Loucy (cell line): ENCODE measurements around the gene DYRK1B.

ENCODE experiments used
- EZH2phosphoT487 ChIP-seq: fragments of 200-600 bp; IDR thresholded peaks from 2 replicates; pipeline ENCODE4 v1.6.1; 2018; ENCODE audit warnings: antibody characterized with exemption, mild to moderate bottlenecking, moderate library complexity, borderline replicate concordance
- TF ChIP-seq, protein P1 (sequence below): fragments of 200-600 bp; sonication (generic); conservative IDR thresholded peaks from 2 replicates; pipeline ENCODE4 v1.5.1; 2014; ENCODE audit warnings: mild to moderate bottlenecking, antibody characterized with exemption, low read length

DNA sequence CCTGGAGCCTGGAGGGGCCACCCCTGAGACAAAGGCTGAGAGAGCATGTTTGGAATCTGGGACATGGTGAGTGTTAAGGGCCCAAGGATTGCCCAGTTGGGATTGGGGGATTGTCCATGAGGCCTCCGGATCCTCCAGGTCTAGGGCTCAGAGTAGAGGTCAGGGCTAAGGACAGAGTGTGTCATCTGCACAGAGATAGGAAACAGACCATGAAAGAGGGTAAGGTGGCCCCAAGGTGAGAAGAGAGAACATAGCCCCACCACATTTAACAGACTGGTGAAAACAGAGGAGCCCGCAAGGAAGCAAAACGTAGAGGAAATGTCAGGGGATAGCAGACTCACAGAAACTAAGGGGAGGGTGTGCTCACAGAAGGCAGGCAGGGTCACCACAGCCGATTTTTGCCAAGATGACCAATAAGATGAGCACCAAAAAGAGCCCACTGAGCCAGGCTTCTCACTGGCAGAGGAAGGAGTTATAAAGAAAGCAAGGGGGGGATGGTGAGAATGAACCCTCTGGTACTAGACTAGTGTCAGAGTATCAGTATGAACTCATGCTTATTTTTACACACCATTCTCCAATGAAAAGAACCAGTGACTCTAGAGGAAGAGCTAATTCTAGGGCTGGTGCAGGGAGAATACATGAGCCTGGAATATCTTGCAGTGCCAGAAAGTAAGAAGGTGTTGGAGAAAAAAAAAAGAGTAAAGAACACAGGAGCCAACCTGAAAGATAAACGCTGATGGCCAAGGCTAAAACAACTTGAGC, 17.5 kb downstream of the DYRK1B start:
- TF ChIP-seq, protein P1, sequence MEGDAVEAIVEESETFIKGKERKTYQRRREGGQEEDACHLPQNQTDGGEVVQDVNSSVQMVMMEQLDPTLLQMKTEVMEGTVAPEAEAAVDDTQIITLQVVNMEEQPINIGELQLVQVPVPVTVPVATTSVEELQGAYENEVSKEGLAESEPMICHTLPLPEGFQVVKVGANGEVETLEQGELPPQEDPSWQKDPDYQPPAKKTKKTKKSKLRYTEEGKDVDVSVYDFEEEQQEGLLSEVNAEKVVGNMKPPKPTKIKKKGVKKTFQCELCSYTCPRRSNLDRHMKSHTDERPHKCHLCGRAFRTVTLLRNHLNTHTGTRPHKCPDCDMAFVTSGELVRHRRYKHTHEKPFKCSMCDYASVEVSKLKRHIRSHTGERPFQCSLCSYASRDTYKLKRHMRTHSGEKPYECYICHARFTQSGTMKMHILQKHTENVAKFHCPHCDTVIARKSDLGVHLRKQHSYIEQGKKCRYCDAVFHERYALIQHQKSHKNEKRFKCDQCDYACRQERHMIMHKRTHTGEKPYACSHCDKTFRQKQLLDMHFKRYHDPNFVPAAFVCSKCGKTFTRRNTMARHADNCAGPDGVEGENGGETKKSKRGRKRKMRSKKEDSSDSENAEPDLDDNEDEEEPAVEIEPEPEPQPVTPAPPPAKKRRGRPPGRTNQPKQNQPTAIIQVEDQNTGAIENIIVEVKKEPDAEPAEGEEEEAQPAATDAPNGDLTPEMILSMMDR = no peak
- TF ChIP-seq EZH2phosphoT487 = no peak
